ENCODE data around the gene RERE.

Gene RERE

DNA sequence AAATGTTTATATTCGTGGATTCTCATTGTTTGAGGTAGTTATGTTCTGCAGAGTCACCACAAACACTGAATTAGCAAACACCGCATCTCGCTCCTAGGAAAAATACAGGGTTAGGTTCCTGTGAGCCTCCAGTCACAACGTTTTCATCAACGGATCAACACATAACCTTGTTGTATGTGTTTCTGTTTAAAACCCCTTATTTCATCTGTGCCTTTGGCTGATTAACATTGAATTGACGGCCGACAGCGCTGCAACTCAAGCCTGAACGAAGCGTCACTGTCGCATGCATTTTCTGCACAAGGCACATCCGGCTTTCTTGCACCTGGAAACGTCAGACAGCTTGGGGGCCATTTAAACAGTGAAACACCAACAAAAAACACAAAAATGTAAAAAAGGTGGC, 491.2 kb downstream of the RERE start:
- in situ Hi-C loops (cut with HindIII; ENCODE audit: low pct_ligation_motif_present, low pct_unique_long_range_greater_than_20kb, low sequenced_read_pairs), result no loop called here
- no peak for DNase-seq

- DNase-seq, result no peak
- in situ Hi-C loops (cut with HindIII; ENCODE audit: low pct_ligation_motif_present, low pct_unique_long_range_greater_than_20kb, low sequenced_read_pairs), result no loop called here
Measured at GRCh38 chr1:8325771-8326170, 491.7 kb downstream of the RERE start.

DNA sequence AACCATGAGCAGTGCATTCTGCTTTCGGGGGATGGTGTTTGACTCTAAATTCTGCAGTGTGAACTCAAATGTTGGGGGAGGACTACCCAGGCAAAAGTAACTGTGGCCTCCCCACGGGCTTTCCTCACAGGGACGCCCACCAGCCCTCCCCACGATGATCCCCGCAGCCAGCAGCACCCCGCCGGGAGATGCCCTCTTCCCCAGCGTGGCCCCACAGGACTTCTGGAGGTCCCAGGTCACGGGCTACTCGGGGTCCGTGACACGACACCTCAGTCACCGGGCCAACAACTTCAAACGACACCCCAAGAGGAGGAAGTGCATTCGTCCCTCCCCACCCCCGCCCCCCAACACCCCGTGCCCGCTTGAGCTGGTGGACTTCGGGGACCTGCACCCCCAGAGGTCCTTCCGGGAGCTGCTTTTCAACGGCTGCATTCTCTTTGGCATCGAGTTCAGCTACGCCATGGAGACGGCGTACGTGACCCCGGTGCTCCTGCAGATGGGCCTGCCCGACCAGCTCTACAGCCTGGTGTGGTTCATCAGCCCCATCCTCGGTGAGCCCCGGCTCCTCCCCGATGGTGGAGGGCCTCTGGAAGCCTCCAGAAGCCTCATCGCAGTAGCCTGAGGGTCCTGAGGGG, 493.1 kb downstream of the RERE start:
- in situ Hi-C loops (cut with HindIII; ENCODE audit: low pct_ligation_motif_present, low pct_unique_long_range_greater_than_20kb, low sequenced_read_pairs), result no loop called here
- no peak for DNase-seq

DNA sequence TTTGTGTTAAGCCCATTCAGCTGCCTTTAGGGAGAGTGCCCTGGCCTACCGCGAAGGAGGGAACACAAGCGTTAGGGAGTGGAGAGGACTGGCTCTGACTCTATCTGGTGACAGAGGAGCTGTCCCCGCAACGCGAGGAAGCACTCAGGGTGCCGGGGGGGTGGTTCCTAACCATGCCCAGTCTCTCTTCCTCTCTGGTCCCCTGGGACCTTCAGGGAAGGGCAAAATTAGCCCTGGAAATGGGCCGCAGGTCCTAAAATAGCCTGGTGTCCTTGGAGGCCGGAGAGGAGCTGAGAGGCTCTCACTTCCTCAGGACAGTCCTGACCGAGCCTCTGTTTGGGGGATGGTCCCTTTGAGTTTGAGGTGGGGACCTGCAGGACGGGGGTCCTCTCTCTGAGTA, 493.7 kb downstream of the RERE start:
- no peak for DNase-seq
- in situ Hi-C loops (cut with HindIII; ENCODE audit: low pct_ligation_motif_present, low pct_unique_long_range_greater_than_20kb, low sequenced_read_pairs), result no loop called here

DNA sequence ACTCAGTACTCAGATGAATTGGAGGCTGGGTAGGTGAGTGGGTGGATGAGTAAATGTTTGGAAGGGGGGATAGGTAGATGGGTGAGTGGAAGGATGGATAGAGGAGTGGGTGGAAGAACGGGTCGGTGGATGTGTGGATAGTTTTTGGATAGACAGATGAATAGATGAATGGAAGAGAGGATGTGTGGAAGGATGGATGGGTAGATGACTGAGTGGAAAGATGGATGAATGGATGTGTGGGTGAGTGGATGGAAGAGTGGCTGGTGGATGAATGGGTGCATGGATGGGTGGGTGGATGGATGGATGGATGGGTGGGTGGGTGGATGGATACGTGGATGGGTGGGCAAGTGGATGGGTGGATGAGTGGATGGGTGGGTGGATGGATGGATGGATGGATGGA, 495.8 kb downstream of the RERE start:
- in situ Hi-C loops (cut with HindIII; ENCODE audit: low pct_ligation_motif_present, low pct_unique_long_range_greater_than_20kb, low sequenced_read_pairs), result no loop called here
- DNase-seq, result no peak

DNA sequence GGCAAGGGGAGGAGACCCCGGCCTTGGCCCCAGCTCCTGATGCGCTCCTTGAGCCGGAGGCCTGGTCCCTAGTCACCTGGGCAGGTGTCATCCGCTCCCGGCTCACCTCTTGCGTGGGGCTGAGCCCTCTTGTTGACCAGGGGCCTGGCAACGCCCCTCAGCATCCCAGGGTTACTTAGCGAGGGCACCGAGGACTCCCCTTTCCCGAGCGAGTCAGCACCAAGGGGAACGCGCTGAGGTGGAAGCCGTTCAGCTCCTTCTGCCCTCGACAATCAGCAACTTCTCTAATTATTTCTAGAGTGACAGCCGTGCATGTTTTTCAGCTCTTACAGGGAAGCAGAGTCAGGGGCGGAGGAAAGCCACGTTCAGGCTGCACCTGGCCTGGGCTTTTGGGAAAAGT, 499.0 kb downstream of the RERE start:
- in situ Hi-C loops (cut with HindIII; ENCODE audit: low pct_ligation_motif_present, low pct_unique_long_range_greater_than_20kb, low sequenced_read_pairs), result loop anchor here (10.0 kb wide), 1 partner anchor 304 kb away; no protein-coding TSS in a partner anchor
- no peak for DNase-seq

GRCh38 chr1:8317647-8318381, 499.6 kb downstream of the RERE start, which contains the start of gene SLC45A1:
TSS of gene SLC45A1 (plus strand) at chr1:8318114. CDS start at chr1:8324330, 6,216 bp downstream.
- peak; percentile 38 for DNase-seq

GRCh38 chr1:8315573-8316475, 501.6 kb downstream of the RERE start:
- peak; percentile 11 for DNase-seq
- in situ Hi-C loops (cut with HindIII; ENCODE audit: low pct_ligation_motif_present, low pct_unique_long_range_greater_than_20kb, low sequenced_read_pairs), result loop anchor here (10.0 kb wide), 1 partner anchor 301 kb away; no protein-coding TSS in a partner anchor

More at GRCh38 chr1:8317647-8318381, 499.6 kb downstream of the RERE start, which contains the start of gene SLC45A1:
- in situ Hi-C loops (cut with HindIII; ENCODE audit: low pct_ligation_motif_present, low pct_unique_long_range_greater_than_20kb, low sequenced_read_pairs), result loop anchor here (10.0 kb wide), 1 partner anchor 303 kb away; no protein-coding TSS in a partner anchor

DNA sequence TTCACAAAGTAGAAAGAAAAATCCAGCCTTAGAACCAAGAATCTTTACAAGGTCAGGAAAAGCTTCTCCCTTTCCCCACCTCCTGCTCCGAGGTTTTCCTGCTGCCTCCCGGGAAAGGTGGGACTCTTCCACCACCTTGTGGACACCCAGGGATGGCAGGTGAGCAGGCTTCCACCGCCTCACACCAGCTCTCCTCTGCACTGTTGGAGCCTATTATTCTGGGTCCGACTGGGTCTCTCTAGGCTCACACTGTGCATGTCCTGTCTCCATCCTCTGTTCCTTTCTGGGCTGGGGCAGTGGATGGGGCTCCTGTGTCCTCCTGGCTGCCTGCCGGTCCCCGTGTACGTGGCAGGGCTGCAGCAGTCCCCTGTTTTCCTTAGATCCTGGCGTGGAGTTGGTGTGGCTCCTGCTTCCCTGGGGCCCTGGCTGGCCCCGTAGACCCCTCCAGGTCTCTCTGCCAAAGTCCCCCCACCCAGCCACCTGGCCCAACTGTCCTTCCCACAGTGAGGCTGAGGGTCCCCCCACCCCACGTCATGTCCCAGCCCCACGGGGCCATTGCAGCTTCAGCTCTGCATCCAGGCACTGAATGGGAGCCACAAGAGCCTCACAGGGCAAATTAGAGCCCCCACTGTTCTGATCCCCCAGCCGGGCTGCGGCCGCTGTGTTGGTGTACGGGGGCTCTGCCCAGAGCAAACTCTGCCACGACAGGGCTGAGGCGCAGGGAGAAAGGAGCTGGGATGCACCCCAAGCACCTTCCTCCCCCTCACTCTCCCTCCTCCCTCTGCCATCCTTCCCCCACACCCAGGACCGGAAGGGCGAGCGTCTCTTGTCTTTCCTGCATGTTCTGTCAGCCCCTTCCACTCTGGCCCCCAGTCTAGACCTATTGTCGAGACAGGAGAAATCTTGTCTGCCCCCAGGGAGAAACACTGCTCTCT, 502.8 kb downstream of the RERE start:
- in situ Hi-C loops (cut with HindIII; ENCODE audit: low pct_ligation_motif_present, low pct_unique_long_range_greater_than_20kb, low sequenced_read_pairs), result loop anchor here (10.0 kb wide), 1 partner anchor 300 kb away; no protein-coding TSS in a partner anchor
- DNase-seq, result peak; percentile 61

GRCh38 chr1:8313231-8313630, 504.2 kb downstream of the RERE start:
- no peak for DNase-seq
- in situ Hi-C loops (cut with HindIII; ENCODE audit: low pct_ligation_motif_present, low pct_unique_long_range_greater_than_20kb, low sequenced_read_pairs), result loop anchor here (10.0 kb wide), 1 partner anchor 298 kb away; no protein-coding TSS in a partner anchor

GRCh38 chr1:8312235-8313218, 504.9 kb downstream of the RERE start:
- DNase-seq, result no peak
- in situ Hi-C loops (cut with HindIII; ENCODE audit: low pct_ligation_motif_present, low pct_unique_long_range_greater_than_20kb, low sequenced_read_pairs), result loop anchor here (10.0 kb wide), 1 partner anchor 298 kb away; no protein-coding TSS in a partner anchor

DNA sequence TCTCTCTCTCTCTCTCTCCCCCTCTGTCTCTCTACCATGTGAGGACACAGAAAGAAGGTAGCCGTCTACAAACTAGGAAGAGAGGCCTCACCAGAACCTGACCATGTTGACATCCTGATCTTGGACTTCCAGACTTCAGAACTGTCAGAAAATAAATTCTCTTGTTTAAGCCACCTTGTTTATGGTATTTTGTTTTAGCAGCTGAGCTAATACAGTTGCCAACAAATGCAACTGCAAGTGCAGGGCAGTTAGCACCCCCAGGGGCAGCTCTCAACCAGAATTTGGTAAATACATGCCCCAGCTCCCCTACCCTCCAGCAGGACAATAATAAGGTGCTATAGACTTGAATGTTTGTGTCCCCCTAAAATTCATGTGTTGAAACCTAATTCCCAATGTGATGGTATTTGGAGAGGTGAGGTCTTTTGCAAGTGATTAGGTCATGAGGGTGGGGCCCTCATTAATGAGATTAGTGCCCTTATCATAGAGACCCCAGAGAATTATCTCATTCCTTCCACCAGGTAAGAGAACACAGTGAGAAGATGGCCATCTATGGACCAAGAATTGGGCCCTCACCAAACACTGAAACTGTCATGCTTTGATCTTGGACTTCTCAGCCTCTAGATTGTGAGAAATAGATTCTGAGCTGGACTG, 506.2 kb downstream of the RERE start:
- DNase-seq, result no peak
- in situ Hi-C loops (cut with HindIII; ENCODE audit: low pct_ligation_motif_present, low pct_unique_long_range_greater_than_20kb, low sequenced_read_pairs), result loop anchor here (10.0 kb wide), 1 partner anchor 296 kb away; no protein-coding TSS in a partner anchor

GRCh38 chr1:8307628-8308027, 509.8 kb downstream of the RERE start:
- in situ Hi-C loops (cut with HindIII; ENCODE audit: low pct_ligation_motif_present, low pct_unique_long_range_greater_than_20kb, low sequenced_read_pairs), result no loop called here
- DNase-seq, result no peak

GRCh38 chr1:8303876-8304275, 513.6 kb downstream of the RERE start:
- DNase-seq, result no peak
- in situ Hi-C loops (cut with HindIII; ENCODE audit: low pct_ligation_motif_present, low pct_unique_long_range_greater_than_20kb, low sequenced_read_pairs), result no loop called here

GRCh38 chr1:8303141-8303540, 514.3 kb downstream of the RERE start:
- no peak for DNase-seq
- in situ Hi-C loops (cut with HindIII; ENCODE audit: low pct_ligation_motif_present, low pct_unique_long_range_greater_than_20kb, low sequenced_read_pairs), result no loop called here
